Body of pancreas (tissue), 4 donors: Measurements from ENCODE around the gene DPYD.

Experiments used
- CTCF ChIP-seq, 7 experiments: fragments of 450-650 bp in 4 of 7; fragments of 200-600 bp in 3 of 7; sonication (generic) in 3 of 7; IDR thresholded peaks; one replicate each; pipeline ENCODE4 v1.5.1; 2016 to 2019; ENCODE audit warnings: antibody characterized with exemption in 7 of 7
- POLR2A ChIP-seq, 3 donors: fragments of 450-650 bp; IDR thresholded peaks; one replicate each; pipeline ENCODE4 v1.6.1; 2016; ENCODE audit warnings: antibody characterized with exemption in 3 of 3, mild to moderate bottlenecking in 2 of 3

- TF ChIP-seq CTCF (IDR thresholded peaks at IDR 0.05), result no peak
- TF ChIP-seq POLR2A (IDR thresholded peaks at IDR 0.05), result no peak
Measured at GRCh38 chr1:97297611-97298010, 623.2 kb downstream of the DPYD start.
